ENCODE results near the gene AP3B1. TPM values are rescaled to one million over a fixed set of nuclear protein-coding genes. Genes with fewer than 3 reads are reported as not detected.

Gene AP3B1
- total and polyA plus RNA-seq, 2 donors (not counting 3 experiments of a cell fraction or from before 2014, with no cell fraction given): 31.6 to 46.7 TPM

GRCh38 chr5:78025540-78025939, 269.0 kb downstream of the AP3B1 start:
- Histone ChIP-seq H4K20me1 (replicated peaks; ENCODE audit: control insufficient read depth, extremely low read depth, insufficient read depth, low read length) (no peaks in the 10 kb centered on the region), H3K9me3 (replicated peaks; ENCODE audit: control insufficient read depth, insufficient read depth, low read length) (no peaks in the 10 kb centered on the region), H3K4me1 (ENCODE audit: control insufficient read depth, extremely low read depth, insufficient read depth, low read length) (no peaks in the 10 kb centered on the region), H3K9ac (replicated peaks; ENCODE audit: extremely low read depth, insufficient read depth, low read length) (no peak overlapping the region), H3K36me3 (ENCODE audit: control insufficient read depth in 2 of 2, extremely low read depth in 1 of 2, insufficient read depth in 2 of 2, low read length in 2 of 2) (no peaks in the 10 kb centered on the region), H3K4me3 (replicated peaks in 1 of 3; ENCODE audit: insufficient read depth in 1 of 3, low read depth in 1 of 3, low read length in 3 of 3) (no peak overlapping the region), H3K4me2 (ENCODE audit: insufficient read depth, low read length) (no peak overlapping the region), H3K9me1 (replicated peaks; ENCODE audit: control insufficient read depth, extremely low read depth, insufficient read depth, low read length) (no peaks in the 10 kb centered on the region), H2AFZ (ENCODE audit: low read depth, low read length) (no peak overlapping the region), H3K79me2 (ENCODE audit: control insufficient read depth, insufficient read depth, low read length) (no peaks in the 10 kb centered on the region), H3K27me3 (ENCODE audit: control insufficient read depth in 2 of 2, insufficient read depth in 2 of 2, low read length in 2 of 2) (no peaks in the 10 kb centered on the region), H3K27ac (ENCODE audit: insufficient read depth, low read depth, low read length) (no peak overlapping the region)
- no peak for TF ChIP-seq FOS (IDR thresholded peaks at IDR 0.05; ENCODE audit: borderline replicate concordance, insufficient read depth, low read length)
- no peak for TF ChIP-seq POLR2AphosphoS5 (IDR thresholded peaks at IDR 0.05; ENCODE audit: insufficient read depth, low read depth, low read length)
- TF ChIP-seq EZH2 (IDR thresholded peaks at IDR 0.05; ENCODE audit: borderline replicate concordance, low read depth, low read length, severe bottlenecking): no peak
- intact Hi-C loops (cut with micrococcal nuclease) (no loop called here), dilution Hi-C loops (cut with MboI; ENCODE audit: extremely low pct_ligation_motif_present, low sequenced_read_pairs) (no loop called here)
- POLR2A ChIA-PET: no interaction called here
- CTCF ChIA-PET: interaction anchor here (1.4 kb wide), 1 partner anchor 8 kb away, joined by 5 read pairs; no protein-coding TSS in a partner anchor
- FAIRE-seq: no peak
- no TSS peak for BruUV-seq (replicated peaks)
- no peak for DNase-seq (ENCODE audit: low read depth, low spot score)

DNA sequence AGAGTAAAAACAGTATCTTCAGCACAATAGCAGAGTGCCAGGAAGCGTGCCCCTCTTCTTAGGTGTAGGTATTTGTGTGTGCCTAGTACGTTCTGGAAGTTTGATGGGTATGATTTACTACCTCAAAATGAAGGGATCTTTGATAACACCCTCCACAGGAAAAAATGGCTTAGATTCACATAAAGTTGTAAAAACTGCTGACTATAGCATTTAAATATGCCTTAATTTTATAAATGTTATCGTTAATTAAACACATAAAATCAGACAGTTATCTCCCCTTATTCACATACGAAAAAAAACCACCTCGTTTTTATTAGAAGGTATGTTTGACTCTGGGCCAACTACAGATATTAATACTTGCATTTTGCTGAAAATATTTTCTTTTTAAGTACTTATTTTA, 274.8 kb downstream of the AP3B1 start:
- no peaks in the 10 kb centered on the region for H3K27me3 ChIP-seq (ENCODE audit: control insufficient read depth in 2 of 2, insufficient read depth in 2 of 2, low read length in 2 of 2)
- H3K79me2 ChIP-seq (ENCODE audit: control insufficient read depth, insufficient read depth, low read length): no peaks in the 10 kb centered on the region
- BruUV-seq (replicated peaks): no TSS peak
- peaks cover 2% of the 10 kb centered on the region for H4K20me1 ChIP-seq (replicated peaks; ENCODE audit: control insufficient read depth, extremely low read depth, insufficient read depth, low read length)
- no peak overlapping the region for H3K27ac ChIP-seq (ENCODE audit: insufficient read depth, low read depth, low read length)
- H2AFZ ChIP-seq (ENCODE audit: low read depth, low read length): no peak overlapping the region
- intact Hi-C loops (cut with micrococcal nuclease) (no loop called here), dilution Hi-C loops (cut with MboI; ENCODE audit: extremely low pct_ligation_motif_present, low sequenced_read_pairs) (no loop called here)
- no peaks in the 10 kb centered on the region for H3K4me1 ChIP-seq (ENCODE audit: control insufficient read depth, extremely low read depth, insufficient read depth, low read length)
- DNase-seq (ENCODE audit: low read depth, low spot score) (no peak), FAIRE-seq (no peak)
- no peak overlapping the region for H3K9ac ChIP-seq (replicated peaks; ENCODE audit: extremely low read depth, insufficient read depth, low read length)
- H3K9me3 ChIP-seq (replicated peaks; ENCODE audit: control insufficient read depth, insufficient read depth, low read length): no peaks in the 10 kb centered on the region
- ChIA-PET POLR2A (no interaction called here), CTCF (interaction anchor here (1.2 kb wide), 2 partner anchors 11 to 14 kb away, joined by 3 to 4 read pairs; no protein-coding TSS in a partner anchor)
- H3K4me2 ChIP-seq (ENCODE audit: insufficient read depth, low read length): no peak overlapping the region
- H3K9me1 ChIP-seq (replicated peaks; ENCODE audit: control insufficient read depth, extremely low read depth, insufficient read depth, low read length): no peaks in the 10 kb centered on the region
- H3K4me3 ChIP-seq (replicated peaks in 1 of 3; ENCODE audit: insufficient read depth in 1 of 3, low read depth in 1 of 3, low read length in 3 of 3): no peak overlapping the region
- no peaks in the 10 kb centered on the region for H3K36me3 ChIP-seq (ENCODE audit: control insufficient read depth in 2 of 2, extremely low read depth in 1 of 2, insufficient read depth in 2 of 2, low read length in 2 of 2)
- TF ChIP-seq POLR2A (IDR thresholded peaks at IDR 0.05; ENCODE audit: low read depth, low read length) (no peak), FOS (IDR thresholded peaks at IDR 0.05; ENCODE audit: borderline replicate concordance, insufficient read depth, low read length) (no peak), JUN (IDR thresholded peaks at IDR 0.05; ENCODE audit: borderline replicate concordance, insufficient read depth, insufficient read length, low read depth) (no peak), CTCF (IDR thresholded peaks at IDR 0.05; ENCODE audit: extremely low read depth in 1 of 2, insufficient read depth in 1 of 2, low read depth in 1 of 2, low read length in 2 of 2) (no peak), MYC (IDR thresholded peaks at IDR 0.05; ENCODE audit: low read depth, low read length) (no peak), EZH2 (IDR thresholded peaks at IDR 0.05; ENCODE audit: borderline replicate concordance, low read depth, low read length, severe bottlenecking) (no peak), MAX (IDR thresholded peaks at IDR 0.05; ENCODE audit: insufficient read depth, insufficient read length) (no peak), POLR2AphosphoS5 (IDR thresholded peaks at IDR 0.05; ENCODE audit: insufficient read depth, low read depth, low read length) (no peak), GATA2 (IDR thresholded peaks at IDR 0.05; ENCODE audit: insufficient read depth, insufficient read length, low read depth, low read length) (no peak)

Measured in endothelial cell of umbilical vein (primary cell).